Endodermal cell (in vitro differentiated cells): ENCODE data around the gene METTL26. TPM values are rescaled to one million over a fixed set of nuclear protein-coding genes. Genes with fewer than 3 reads are reported as not detected.

ENCODE experiments used
- DNase-seq: peaks from one replicate; pipeline ENCODE4 v3.0.0-alpha.2; 2017
- H3K27ac ChIP-seq: 2 replicates; pipeline ENCODE4 v1.5.1; 2013; ENCODE audit warnings: mild to moderate bottlenecking, low read depth, low read length, moderate library complexity
- H3K27me3 ChIP-seq: 2 replicates; pipeline ENCODE4 v1.6.1; 2013; ENCODE audit warnings: mild to moderate bottlenecking, low read length, moderate library complexity; ENCODE audit not compliant: insufficient read depth, control insufficient read depth, poor library complexity, severe bottlenecking
- H3K36me3 ChIP-seq: 2 replicates; pipeline ENCODE4 v1.7.0; 2013; ENCODE audit warnings: mild to moderate bottlenecking, low read length, moderate library complexity; ENCODE audit not compliant: control insufficient read depth, insufficient read depth
- H3K4me1 ChIP-seq: one replicate; pipeline ENCODE4 v1.7.0; 2013; ENCODE audit warnings: low read length; ENCODE audit not compliant: control insufficient read depth, insufficient read depth
- H3K4me3 ChIP-seq: 2 replicates; pipeline ENCODE4 v1.5.1; 2013; ENCODE audit warnings: mild to moderate bottlenecking, low read length, moderate library complexity
- H3K9ac ChIP-seq: 2 replicates; pipeline ENCODE4 v1.6.1; 2013; ENCODE audit warnings: mild to moderate bottlenecking, low read length, moderate library complexity; ENCODE audit not compliant: poor library complexity, severe bottlenecking; ENCODE audit errors: extremely low read depth
- H3K9me3 ChIP-seq: 2 replicates; pipeline ENCODE4 v1.6.1; 2013; ENCODE audit warnings: mild to moderate bottlenecking, low read length, moderate library complexity; ENCODE audit not compliant: control insufficient read depth
- H3K27ac Mint-ChIP-seq: 2 replicates; pipeline ENCODE4 v1.8.0; 2020; ENCODE audit warnings: mixed read lengths
- H3K27me3 Mint-ChIP-seq: 2 replicates; pipeline ENCODE4 v1.8.0; 2021; ENCODE audit warnings: mild to moderate bottlenecking, mixed read lengths; ENCODE audit not compliant: insufficient read depth
- H3K36me3 Mint-ChIP-seq: 2 replicates; pipeline ENCODE4 v1.8.0; 2020; ENCODE audit warnings: low read depth, mixed read lengths
- H3K4me1 Mint-ChIP-seq: 2 replicates; pipeline ENCODE4 v1.8.0; 2020; ENCODE audit warnings: mixed read lengths
- H3K4me3 Mint-ChIP-seq: 2 replicates; pipeline ENCODE4 v1.8.0; 2020; ENCODE audit warnings: mild to moderate bottlenecking, moderate library complexity, mixed read lengths
- H3K9me3 Mint-ChIP-seq: 2 replicates; pipeline ENCODE4 v1.8.0; 2020; ENCODE audit warnings: mild to moderate bottlenecking, mixed read lengths
- CTCF ChIP-seq: fragments of 200-600 bp; sonication (generic); conservative IDR thresholded peaks from 2 replicates; pipeline ENCODE4 v1.5.0; 2021; ENCODE audit warnings: antibody characterized with exemption, mild to moderate bottlenecking
- WGBS, 2 experiments: methylation state at CpG; one replicate each; pipeline versions ENCODE4 v1.1.5 to v1.1.7; 2013; ENCODE audit warnings: missing lambda C conversion rate in 2 of 2, mixed read lengths in 1 of 2; ENCODE audit not compliant: insufficient coverage in 1 of 2, insufficient read length in 1 of 2; 5-methylcytosine and 5-hydroxymethylcytosine counted together
- total RNA-seq, 2 donors: library from RNA; stranded (reverse); fragmentation: NEBNext Ultra II Directional in 1 of 2; extraction: Animal tissue kit (Norgen Biotek cat#: 25700) in 1 of 2; gene quantifications; 2 replicates in 1 of 2; 3 replicates in 1 of 2; pipeline ENCODE4 v1.2.1, GENCODE V29; 2021

Gene METTL26
- total RNA-seq, 2 donors from 2014 or later: 72.1 to 79.8 TPM

GRCh38 chr16:588639-588888 is 47.5 kb downstream of the METTL26 start:
- no peak for TF ChIP-seq CTCF
- peaks cover 21% of the 10 kb centered on the region for H3K27me3 ChIP-seq
- DNase-seq: peak; percentile 81
- Mint-ChIP-seq H3K27ac (peak overlapping the region; percentile 98), H3K4me3 (peak overlapping the region; percentile 89), H3K4me1 (peaks cover 10% of the 10 kb centered on the region), H3K36me3 (peaks cover 4% of the 10 kb centered on the region), H3K27me3 (peaks cover 36% of the 10 kb centered on the region), H3K9me3 (no peaks in the 10 kb centered on the region)
- no peaks in the 10 kb centered on the region for H3K36me3 ChIP-seq
- no peaks in the 10 kb centered on the region for H3K9me3 ChIP-seq
- H3K9ac ChIP-seq: peak overlapping the region; percentile 87
- H3K27ac ChIP-seq: peak overlapping the region; percentile 93
- no peaks in the 10 kb centered on the region for H3K4me1 ChIP-seq
- H3K4me3 ChIP-seq: peak overlapping the region; percentile 85
- 1 to 2% methylated on average over 17 to 21 of the region's 21 CpGs for WGBS, 2 experiments

GRCh38 chr16:586645-587590 is 49.2 kb downstream of the METTL26 start:
- DNase-seq: no peak
- no peaks in the 10 kb centered on the region for H3K36me3 ChIP-seq
- TF ChIP-seq CTCF: no peak
- Mint-ChIP-seq H3K4me3 (peak overlapping the region; percentile 89), H3K9me3 (no peaks in the 10 kb centered on the region), H3K4me1 (peaks cover 10% of the 10 kb centered on the region), H3K27me3 (peaks cover 34% of the 10 kb centered on the region), H3K27ac (peak overlapping the region; percentile 77), H3K36me3 (peaks cover 2% of the 10 kb centered on the region)
- H3K4me3 ChIP-seq: no peak overlapping the region
- H3K4me1 ChIP-seq: no peaks in the 10 kb centered on the region
- 91 to 97% methylated on average over 9 to 14 of the region's 14 CpGs for WGBS, 2 experiments
- peaks cover 21% of the 10 kb centered on the region for H3K27me3 ChIP-seq
- no peak overlapping the region for H3K9ac ChIP-seq
- H3K9me3 ChIP-seq: no peaks in the 10 kb centered on the region
- H3K27ac ChIP-seq: no peak overlapping the region

GRCh38 chr16:586047-586644 is 50.0 kb downstream of the METTL26 start:
- no peaks in the 10 kb centered on the region for H3K9me3 ChIP-seq
- no peak for DNase-seq
- H3K4me3 Mint-ChIP-seq: no peak overlapping the region
- H3K9me3 Mint-ChIP-seq: no peaks in the 10 kb centered on the region
- no peak overlapping the region for H3K4me3 ChIP-seq
- H3K4me1 ChIP-seq: no peaks in the 10 kb centered on the region
- H3K27me3 ChIP-seq: peaks cover 18% of the 10 kb centered on the region
- WGBS, 2 experiments: 68 to 81% methylated on average over 14 to 16 of the region's 16 CpGs
- no peak for TF ChIP-seq CTCF
- no peaks in the 10 kb centered on the region for H3K36me3 ChIP-seq
- H3K4me1 Mint-ChIP-seq: peaks cover 9% of the 10 kb centered on the region
- no peak overlapping the region for H3K27ac Mint-ChIP-seq
- H3K27me3 Mint-ChIP-seq: peaks cover 32% of the 10 kb centered on the region
- peaks cover 4% of the 10 kb centered on the region for H3K36me3 Mint-ChIP-seq
- no peak overlapping the region for H3K9ac ChIP-seq
- H3K27ac ChIP-seq: no peak overlapping the region
